PFSK-1 (cell line): Measurements from ENCODE around the gene TSPAN3.

Experiments
- POLR2AphosphoS5 ChIP-seq: IDR thresholded peaks from 2 replicates; pipeline ENCODE4 v1.6.1; 2012; ENCODE audit warnings: low read depth, mild to moderate bottlenecking, control low read depth, low read length, moderate library complexity
- TAF1 ChIP-seq: IDR thresholded peaks from 2 replicates; pipeline ENCODE4 v1.6.1; 2012; ENCODE audit warnings: low read length, control low read depth, borderline replicate concordance; ENCODE audit not compliant: insufficient read depth
- TF ChIP-seq, protein P1 (sequence below), 2 experiments: IDR thresholded peaks; 2 replicates each; pipeline versions ENCODE4 v1.6.1 to v1.8.0; 2011 to 2012; ENCODE audit warnings: low read depth in 2 of 2, low read length in 2 of 2, control low read depth in 1 of 2, inconsistent platforms in 1 of 2, mild to moderate bottlenecking in 1 of 2, moderate library complexity in 1 of 2; ENCODE audit not compliant: insufficient read depth in 1 of 2

DNA sequence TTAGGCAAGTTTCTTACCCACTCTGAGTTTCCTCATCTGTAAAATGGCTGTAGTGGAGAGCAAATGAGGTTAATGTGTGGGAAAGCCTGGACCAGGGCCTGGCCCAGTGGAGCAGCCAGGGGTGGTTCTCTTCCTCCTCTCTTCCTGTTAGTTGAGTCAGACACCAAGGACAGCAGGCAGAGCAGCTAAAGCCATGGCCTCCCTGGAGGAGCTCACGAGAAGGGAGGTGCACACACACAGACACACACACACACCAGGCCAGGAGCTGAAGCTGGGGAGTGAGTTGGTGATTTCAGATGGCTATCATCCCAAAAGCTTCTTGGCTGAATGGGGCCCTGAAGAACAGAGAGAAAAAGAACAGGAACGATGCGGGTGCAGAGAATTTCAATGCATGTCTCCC, 33.2 kb upstream of the TSPAN3 start:
- TF ChIP-seq POLR2AphosphoS5 (no peak), TAF1 (no peak)
- TF ChIP-seq, protein P1, sequence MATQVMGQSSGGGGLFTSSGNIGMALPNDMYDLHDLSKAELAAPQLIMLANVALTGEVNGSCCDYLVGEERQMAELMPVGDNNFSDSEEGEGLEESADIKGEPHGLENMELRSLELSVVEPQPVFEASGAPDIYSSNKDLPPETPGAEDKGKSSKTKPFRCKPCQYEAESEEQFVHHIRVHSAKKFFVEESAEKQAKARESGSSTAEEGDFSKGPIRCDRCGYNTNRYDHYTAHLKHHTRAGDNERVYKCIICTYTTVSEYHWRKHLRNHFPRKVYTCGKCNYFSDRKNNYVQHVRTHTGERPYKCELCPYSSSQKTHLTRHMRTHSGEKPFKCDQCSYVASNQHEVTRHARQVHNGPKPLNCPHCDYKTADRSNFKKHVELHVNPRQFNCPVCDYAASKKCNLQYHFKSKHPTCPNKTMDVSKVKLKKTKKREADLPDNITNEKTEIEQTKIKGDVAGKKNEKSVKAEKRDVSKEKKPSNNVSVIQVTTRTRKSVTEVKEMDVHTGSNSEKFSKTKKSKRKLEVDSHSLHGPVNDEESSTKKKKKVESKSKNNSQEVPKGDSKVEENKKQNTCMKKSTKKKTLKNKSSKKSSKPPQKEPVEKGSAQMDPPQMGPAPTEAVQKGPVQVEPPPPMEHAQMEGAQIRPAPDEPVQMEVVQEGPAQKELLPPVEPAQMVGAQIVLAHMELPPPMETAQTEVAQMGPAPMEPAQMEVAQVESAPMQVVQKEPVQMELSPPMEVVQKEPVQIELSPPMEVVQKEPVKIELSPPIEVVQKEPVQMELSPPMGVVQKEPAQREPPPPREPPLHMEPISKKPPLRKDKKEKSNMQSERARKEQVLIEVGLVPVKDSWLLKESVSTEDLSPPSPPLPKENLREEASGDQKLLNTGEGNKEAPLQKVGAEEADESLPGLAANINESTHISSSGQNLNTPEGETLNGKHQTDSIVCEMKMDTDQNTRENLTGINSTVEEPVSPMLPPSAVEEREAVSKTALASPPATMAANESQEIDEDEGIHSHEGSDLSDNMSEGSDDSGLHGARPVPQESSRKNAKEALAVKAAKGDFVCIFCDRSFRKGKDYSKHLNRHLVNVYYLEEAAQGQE (IDR thresholded peaks at IDR 0.05; ENCODE audit: insufficient read depth in 1 of 2, low read depth in 2 of 2, low read length in 2 of 2): peak in 1 of 2 experiments; percentile 38; a peak in 1 of 4 replicates
